ENCODE data around the gene WSCD2. TPM values are rescaled to one million over a fixed set of nuclear protein-coding genes. Genes with fewer than 3 reads are reported as not detected.

The WSCD2 gene
- total RNA-seq, 2 experiments from 2014 or later = not detected

DNA sequence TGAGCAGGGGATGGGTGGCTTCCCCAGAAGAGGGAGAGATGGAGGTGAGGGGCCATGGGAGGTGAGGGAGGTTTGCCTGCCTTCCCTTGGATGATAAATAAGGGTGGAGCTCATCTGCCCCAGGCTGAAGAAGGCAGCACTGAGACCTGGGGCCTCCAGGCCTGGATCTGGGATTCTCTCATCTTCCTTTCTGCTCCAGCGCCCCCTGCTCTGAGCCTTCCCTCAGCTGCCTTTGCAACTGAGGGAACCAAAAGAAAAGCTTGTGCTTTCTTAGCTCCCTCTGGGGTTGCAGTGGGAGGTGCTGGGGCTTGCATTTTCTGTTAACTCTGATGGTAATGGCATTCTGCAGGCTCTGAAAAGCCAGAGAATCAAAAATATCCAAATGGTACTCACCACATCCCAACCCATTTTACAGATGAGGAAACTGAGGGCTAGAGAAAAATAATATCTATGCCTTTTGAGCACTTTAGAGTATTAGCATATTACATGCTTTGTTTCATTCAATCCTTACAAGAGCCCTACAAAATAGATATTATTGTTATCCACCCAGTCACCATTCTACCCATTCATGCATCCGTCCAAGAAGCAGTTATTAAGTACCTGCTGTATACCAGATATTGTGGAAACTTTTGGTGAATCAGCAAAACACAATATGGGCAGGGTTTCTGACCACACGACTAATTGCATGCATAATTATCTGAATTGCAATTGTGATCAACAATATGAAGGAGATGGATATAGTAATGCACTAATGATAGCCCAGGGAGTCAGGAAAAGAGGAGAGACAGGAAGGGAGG is 102.2 kb downstream of the WSCD2 start:
- H3K36me3 Mint-ChIP-seq (ENCODE audit: low read depth) = no peaks in the 10 kb centered on the region
- POLR2A ChIA-PET = no interaction called here
- CTCF ChIA-PET = no interaction called here

DNA sequence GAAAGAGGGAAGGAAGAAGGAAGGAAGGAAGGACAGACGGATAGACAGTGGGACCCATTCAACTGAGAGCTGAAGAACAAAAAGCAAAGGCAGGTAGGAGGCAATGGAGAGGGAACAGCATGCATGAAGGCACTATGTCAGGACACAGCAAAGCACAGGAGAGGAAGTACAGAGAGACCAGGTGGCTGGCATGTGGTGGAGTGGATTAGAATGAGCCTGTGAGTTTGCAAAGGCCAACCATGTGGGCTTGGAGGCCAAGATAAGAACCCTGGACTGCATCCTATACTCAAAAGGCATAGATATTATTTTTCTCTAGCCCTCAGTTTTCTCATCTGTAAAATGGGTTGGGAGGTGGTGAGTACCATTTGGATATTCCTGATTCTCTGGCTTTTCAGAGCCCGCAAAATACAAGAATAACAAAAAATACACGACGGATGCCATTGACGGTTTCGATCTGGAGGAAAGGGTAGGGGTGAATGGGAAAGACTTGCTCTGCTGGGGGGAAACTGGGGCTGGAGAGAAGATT is 102.9 kb downstream of the WSCD2 start:
- H3K27me3 Mint-ChIP-seq = peaks cover 11% of the 10 kb centered on the region
- H3K4me1 Mint-ChIP-seq = no peaks in the 10 kb centered on the region
- no peak overlapping the region for H3K4me3 Mint-ChIP-seq
- ChIA-PET POLR2A (no interaction called here), CTCF (no interaction called here)
- no peak overlapping the region for H3K27ac Mint-ChIP-seq
- H3K36me3 Mint-ChIP-seq (ENCODE audit: low read depth) = no peaks in the 10 kb centered on the region
- no peak for DNase-seq
- H3K9me3 Mint-ChIP-seq = no peaks in the 10 kb centered on the region

More for the DNA sequence above, 102.2 kb downstream of the WSCD2 start:
- no peaks in the 10 kb centered on the region for H3K9me3 Mint-ChIP-seq
- no peak overlapping the region for H3K27ac Mint-ChIP-seq
- peaks cover 9% of the 10 kb centered on the region for H3K27me3 Mint-ChIP-seq
- H3K4me1 Mint-ChIP-seq = no peaks in the 10 kb centered on the region
- DNase-seq = no peak
- no peak overlapping the region for H3K4me3 Mint-ChIP-seq

DNA sequence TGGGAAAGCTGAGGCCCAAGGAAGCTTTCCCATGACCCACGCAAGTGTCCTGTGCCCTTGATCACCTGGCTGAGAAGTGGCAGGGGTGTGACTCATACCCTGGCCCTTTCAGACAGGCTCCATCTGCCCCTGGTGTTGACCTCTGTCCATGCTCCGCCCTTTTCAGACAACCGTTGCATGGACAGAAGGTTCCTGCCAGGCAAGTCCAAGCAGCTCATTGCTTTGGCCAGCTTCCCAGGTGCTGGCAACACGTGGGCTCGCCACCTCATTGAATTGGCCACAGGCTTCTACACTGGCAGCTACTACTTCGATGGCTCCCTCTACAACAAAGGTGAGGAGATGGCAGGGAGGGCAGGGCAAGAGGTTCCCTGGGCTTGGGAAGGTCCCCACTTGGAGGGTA is 103.5 kb downstream of the WSCD2 start:
- no peaks in the 10 kb centered on the region for H3K9me3 Mint-ChIP-seq
- no peak for DNase-seq
- ChIA-PET POLR2A (no interaction called here), CTCF (no interaction called here)
- peaks cover 14% of the 10 kb centered on the region for H3K27me3 Mint-ChIP-seq
- H3K4me3 Mint-ChIP-seq = no peak overlapping the region
- no peaks in the 10 kb centered on the region for H3K36me3 Mint-ChIP-seq (ENCODE audit: low read depth)
- no peaks in the 10 kb centered on the region for H3K4me1 Mint-ChIP-seq
- H3K27ac Mint-ChIP-seq = no peak overlapping the region

DNA sequence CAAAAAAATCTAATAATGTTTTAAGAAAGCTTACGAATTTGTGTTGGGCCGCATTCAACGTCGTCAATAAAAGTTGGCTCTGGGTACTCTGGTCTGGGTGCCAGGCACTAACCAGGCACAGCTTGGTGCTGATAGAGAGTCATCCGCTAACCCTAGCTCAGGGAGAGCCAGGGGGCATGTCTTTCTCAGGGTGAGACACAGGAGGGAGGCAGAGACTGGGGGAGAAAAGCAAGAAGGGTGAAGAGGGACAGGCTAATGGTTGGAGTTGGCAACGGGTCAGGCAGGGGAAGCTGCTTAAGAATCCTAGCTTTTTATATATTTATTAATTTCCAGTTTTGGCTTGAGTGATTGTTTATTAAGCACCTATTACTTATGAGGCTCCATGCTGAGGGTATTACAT is 105.1 kb downstream of the WSCD2 start:
- H3K36me3 Mint-ChIP-seq (ENCODE audit: low read depth) = no peaks in the 10 kb centered on the region
- DNase-seq = no peak
- CTCF ChIA-PET = no interaction called here
- no peaks in the 10 kb centered on the region for H3K4me1 Mint-ChIP-seq
- POLR2A ChIA-PET = no interaction called here
- H3K27me3 Mint-ChIP-seq = peaks cover 14% of the 10 kb centered on the region
- H3K4me3 Mint-ChIP-seq = no peak overlapping the region
- no peaks in the 10 kb centered on the region for H3K9me3 Mint-ChIP-seq
- no peak overlapping the region for H3K27ac Mint-ChIP-seq

DNA sequence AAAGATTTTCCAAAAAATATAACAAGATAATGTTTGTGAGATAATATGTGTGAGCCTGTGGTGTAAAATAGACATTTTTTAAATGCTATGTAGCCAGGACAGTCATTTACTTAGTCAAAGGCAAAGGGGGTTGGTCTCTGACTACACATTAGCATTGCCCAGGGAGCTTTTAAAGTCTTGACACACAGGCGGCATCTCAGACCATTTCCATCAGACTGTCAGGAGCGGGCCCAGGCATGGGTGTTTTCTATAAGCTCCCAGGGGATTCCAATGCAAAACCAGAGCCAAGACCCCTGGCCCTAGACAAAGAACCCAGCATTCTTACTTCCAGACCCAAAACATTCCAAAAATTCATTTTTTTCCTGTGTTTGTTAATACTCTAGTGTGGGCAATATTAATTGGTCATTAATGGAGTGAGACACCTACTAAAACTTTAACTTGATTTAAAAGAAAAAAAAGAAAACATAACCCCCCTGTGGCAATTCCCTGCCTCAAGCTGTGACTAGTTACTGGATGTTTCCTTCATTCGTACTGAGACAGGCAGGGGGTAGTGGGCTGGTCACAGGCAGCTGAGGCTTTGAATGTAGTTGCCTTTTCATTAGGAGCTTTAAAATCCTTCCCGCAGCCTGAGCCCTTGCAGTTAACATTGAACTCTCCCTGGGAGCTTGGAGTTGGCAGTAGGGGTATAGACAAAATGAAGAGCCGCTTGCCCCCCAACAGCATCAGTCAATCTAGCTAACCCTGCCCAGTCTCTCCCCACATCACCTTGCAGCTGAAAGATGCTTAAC is 106.3 kb downstream of the WSCD2 start:
- no peaks in the 10 kb centered on the region for H3K4me1 Mint-ChIP-seq
- peaks cover 14% of the 10 kb centered on the region for H3K27me3 Mint-ChIP-seq

DNA sequence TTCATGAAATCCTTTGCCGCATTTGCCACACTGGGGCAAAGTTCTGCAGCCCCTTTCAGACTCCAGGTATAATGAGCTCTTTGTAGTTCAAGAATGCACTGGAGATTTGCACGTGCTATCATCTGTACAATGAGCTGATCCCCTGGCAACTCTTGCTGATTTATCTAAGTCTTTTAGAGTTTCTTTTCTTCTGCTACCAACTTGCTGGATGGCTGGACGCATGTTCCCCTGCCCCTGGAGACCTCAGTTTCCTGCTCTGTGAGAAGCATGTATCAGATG is 106.8 kb downstream of the WSCD2 start:
- H3K36me3 Mint-ChIP-seq (ENCODE audit: low read depth) = no peaks in the 10 kb centered on the region
- peaks cover 10% of the 10 kb centered on the region for H3K27me3 Mint-ChIP-seq
- H3K27ac Mint-ChIP-seq = no peak overlapping the region
- POLR2A ChIA-PET = no interaction called here
- DNase-seq = no peak
- H3K4me1 Mint-ChIP-seq = no peaks in the 10 kb centered on the region
- CTCF ChIA-PET = interaction anchor here (1.6 kb wide), 1 partner anchor 10 kb away, joined by 5 read pairs; no protein-coding TSS in a partner anchor
- H3K9me3 Mint-ChIP-seq = no peaks in the 10 kb centered on the region
- H3K4me3 Mint-ChIP-seq = no peak overlapping the region

More for the DNA sequence above, 106.3 kb downstream of the WSCD2 start:
- Mint-ChIP-seq H3K4me3 (no peak overlapping the region), H3K36me3 (ENCODE audit: low read depth) (no peaks in the 10 kb centered on the region), H3K27ac (no peak overlapping the region), H3K9me3 (no peaks in the 10 kb centered on the region)
- ChIA-PET POLR2A (interaction anchor here (0.7 kb wide), 1 partner anchor 234 kb away, joined by 3 read pairs; no protein-coding TSS in a partner anchor), CTCF (interaction anchor here (1.6 kb wide), 1 partner anchor 9 kb away, joined by 5 read pairs; no protein-coding TSS in a partner anchor)
- no peak for DNase-seq

DNA sequence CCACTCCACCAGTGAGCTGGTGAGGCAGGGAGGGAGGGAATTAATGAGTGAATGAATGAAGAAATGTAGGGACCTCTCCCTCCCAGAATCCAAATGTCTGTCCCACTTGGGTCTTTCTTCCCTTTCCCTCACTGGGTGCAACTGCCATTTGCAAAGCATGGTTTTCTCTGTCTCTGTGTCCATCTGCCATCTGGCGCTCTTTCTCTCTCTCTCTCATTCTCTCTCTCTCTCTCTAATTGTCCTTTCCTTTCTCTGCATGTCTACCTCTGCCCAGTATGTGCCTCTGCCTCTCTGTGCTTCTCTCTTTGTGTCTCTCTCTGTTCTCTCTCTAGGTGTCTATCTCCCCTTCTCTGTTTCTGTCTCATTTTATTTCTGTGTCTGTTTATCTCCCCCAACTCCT is 107.3 kb downstream of the WSCD2 start:
- Mint-ChIP-seq H3K27ac (no peak overlapping the region), H3K4me1 (no peaks in the 10 kb centered on the region), H3K36me3 (ENCODE audit: low read depth) (no peaks in the 10 kb centered on the region), H3K27me3 (peaks cover 9% of the 10 kb centered on the region), H3K9me3 (no peaks in the 10 kb centered on the region), H3K4me3 (no peak overlapping the region)
- DNase-seq = no peak
- CTCF ChIA-PET = interaction anchor here (1.6 kb wide), 1 partner anchor 10 kb away, joined by 5 read pairs; no protein-coding TSS in a partner anchor
- POLR2A ChIA-PET = no interaction called here

DNA sequence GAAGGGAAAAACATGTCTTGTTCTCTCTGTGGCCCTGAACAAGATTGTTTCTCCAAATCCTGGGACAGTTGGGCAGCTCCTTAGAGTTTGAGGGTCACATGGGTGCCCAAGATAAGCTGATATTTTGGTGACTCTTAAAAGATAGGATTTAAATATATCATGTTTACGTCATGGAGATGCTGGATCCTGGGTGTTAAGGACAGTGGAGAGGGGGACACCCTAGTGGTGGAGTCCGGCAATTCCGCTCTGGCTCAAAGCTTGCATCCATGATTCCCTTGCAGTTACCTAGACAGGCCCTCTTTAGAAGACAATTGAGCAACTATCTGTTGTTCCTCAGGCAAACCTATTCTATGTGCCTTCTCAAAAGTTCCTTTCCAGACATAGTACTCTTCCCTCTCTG is 108.2 kb downstream of the WSCD2 start:
- H3K9me3 Mint-ChIP-seq = no peaks in the 10 kb centered on the region
- CTCF ChIA-PET = interaction anchor here (0.7 kb wide), 1 partner anchor 451 kb away, joined by 3 read pairs; no protein-coding TSS in a partner anchor
- no peak for DNase-seq
- peaks cover 6% of the 10 kb centered on the region for H3K27me3 Mint-ChIP-seq
- POLR2A ChIA-PET = no interaction called here
- no peaks in the 10 kb centered on the region for H3K36me3 Mint-ChIP-seq (ENCODE audit: low read depth)
- H3K27ac Mint-ChIP-seq = no peak overlapping the region
- H3K4me1 Mint-ChIP-seq = no peaks in the 10 kb centered on the region
- H3K4me3 Mint-ChIP-seq = no peak overlapping the region

DNA sequence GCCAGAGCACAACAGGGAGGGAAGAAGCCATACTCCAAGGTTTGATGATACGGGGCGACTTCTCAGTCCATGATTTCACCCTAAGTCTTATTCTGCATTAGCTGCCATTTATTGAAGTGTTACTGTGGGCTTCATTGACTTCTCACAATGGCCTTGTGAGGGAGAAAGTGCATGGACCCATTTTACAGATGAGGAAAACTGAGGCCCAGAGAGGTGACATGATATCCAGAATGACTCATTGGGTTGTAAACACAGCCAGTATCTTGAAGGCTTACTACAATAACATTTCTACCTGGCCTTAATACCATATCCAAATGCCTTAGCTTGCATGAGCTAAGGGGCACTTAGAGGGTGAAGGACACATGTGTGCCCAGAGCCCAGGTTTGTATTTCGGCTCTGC is 109.4 kb downstream of the WSCD2 start:
- POLR2A ChIA-PET = interaction anchor here (0.6 kb wide), 1 partner anchor 256 kb away, joined by 6 read pairs; no protein-coding TSS in a partner anchor
- Mint-ChIP-seq H3K4me1 (no peaks in the 10 kb centered on the region), H3K4me3 (no peak overlapping the region), H3K36me3 (ENCODE audit: low read depth) (no peaks in the 10 kb centered on the region), H3K27ac (no peak overlapping the region), H3K27me3 (peaks cover 6% of the 10 kb centered on the region), H3K9me3 (no peaks in the 10 kb centered on the region)
- no peak for DNase-seq
- CTCF ChIA-PET = interaction anchor here (0.9 to 1.0 kb wide), 2 partner anchors 18 to 21 kb away, joined by 3 read pairs; no protein-coding TSS in a partner anchor

DNA sequence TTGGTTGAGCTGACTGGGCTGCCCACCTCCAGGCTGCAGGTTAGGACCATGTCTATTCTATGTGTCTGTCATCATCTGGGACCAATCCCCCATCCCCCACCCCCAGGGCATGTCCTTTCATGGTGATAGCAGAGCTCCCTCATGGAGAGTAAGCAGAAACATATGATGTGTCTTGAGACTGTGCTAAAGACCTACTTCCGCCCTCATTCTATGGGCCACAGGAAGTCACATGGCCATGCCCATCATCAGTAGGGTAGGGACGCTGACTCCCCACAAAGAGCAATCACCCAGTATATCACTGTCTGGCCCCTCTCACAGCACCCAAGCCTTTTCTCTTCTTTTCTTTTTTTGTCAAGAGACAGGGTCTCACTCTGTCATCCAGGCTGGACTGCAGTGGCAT is 110.3 kb downstream of the WSCD2 start:
- ChIA-PET CTCF (interaction anchor here (0.9 to 1.3 kb wide), 3 partner anchors 13 to 22 kb away, joined by 3 to 4 read pairs (median 3); no protein-coding TSS in a partner anchor), POLR2A (no interaction called here)
- Mint-ChIP-seq H3K4me1 (no peaks in the 10 kb centered on the region), H3K27ac (no peak overlapping the region), H3K4me3 (no peak overlapping the region), H3K9me3 (no peaks in the 10 kb centered on the region), H3K36me3 (ENCODE audit: low read depth) (no peaks in the 10 kb centered on the region), H3K27me3 (peaks cover 6% of the 10 kb centered on the region)
- DNase-seq = no peak

DNA sequence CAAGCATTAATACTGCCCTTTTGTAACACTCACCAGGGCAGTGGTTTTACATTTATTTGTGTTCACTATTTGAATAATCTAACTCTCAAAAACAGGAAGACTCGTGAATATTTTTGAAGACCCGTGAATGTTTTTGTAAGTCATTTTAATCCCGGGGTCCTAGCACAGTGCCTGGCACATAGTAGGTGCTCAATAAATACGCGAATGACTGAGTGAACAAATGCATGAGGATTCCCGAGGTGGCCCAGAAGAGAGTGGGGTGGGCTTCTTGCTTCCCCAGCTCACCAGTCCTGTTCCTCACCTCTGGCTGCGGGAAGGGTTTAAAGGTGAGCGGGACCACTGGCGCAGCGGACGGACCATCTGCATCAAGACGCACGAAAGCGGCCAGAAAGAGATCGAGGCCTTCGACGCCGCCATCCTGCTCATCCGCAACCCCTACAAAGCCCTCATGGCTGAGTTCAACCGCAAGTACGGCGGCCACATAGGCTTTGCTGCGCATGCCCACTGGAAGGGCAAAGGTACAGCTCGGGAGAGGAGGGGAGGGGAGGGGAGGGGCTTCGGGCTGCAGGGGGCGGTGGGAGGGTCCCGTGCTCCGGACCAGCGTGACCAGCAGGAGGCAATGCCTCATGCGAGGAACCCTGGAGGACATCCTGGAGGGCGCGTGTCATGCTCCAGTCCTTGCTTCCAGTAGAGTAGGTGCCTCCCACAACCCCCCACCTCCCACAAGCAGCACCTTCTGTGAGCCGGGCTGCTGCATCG is 111.1 kb downstream of the WSCD2 start:
- H3K27me3 Mint-ChIP-seq = peaks cover 6% of the 10 kb centered on the region
- no peak overlapping the region for H3K4me3 Mint-ChIP-seq
- ChIA-PET CTCF (interaction anchor here (1.3 kb wide), 1 partner anchor 13 kb away, joined by 4 read pairs; no protein-coding TSS in a partner anchor), POLR2A (no interaction called here)
- no peaks in the 10 kb centered on the region for H3K9me3 Mint-ChIP-seq
- H3K4me1 Mint-ChIP-seq = no peaks in the 10 kb centered on the region
- DNase-seq = no peak
- H3K27ac Mint-ChIP-seq = no peak overlapping the region
- no peaks in the 10 kb centered on the region for H3K36me3 Mint-ChIP-seq (ENCODE audit: low read depth)

DNA sequence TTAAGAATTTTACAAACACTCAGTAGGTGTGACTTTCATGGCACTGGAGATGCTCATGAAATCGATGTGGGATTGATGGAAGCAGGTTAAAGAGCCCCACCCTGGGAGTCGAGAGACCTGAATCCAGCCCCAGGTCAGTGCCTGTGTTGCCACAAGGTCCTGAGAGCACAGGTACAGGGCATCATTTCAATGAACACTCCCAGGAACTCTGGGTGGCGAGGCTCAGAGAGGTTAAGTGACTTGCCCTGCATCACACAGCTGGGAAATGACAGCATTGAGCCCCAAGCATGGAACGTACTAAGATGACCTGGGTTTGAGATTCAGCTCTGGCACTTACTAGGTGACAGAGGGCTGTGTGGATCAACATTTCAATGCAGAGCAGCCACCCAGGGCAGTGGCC is 111.8 kb downstream of the WSCD2 start:
- CTCF ChIA-PET = no interaction called here
- Mint-ChIP-seq H3K4me3 (no peak overlapping the region), H3K27ac (no peak overlapping the region), H3K9me3 (no peaks in the 10 kb centered on the region), H3K27me3 (peaks cover 6% of the 10 kb centered on the region), H3K4me1 (no peaks in the 10 kb centered on the region), H3K36me3 (ENCODE audit: low read depth) (no peaks in the 10 kb centered on the region)
- POLR2A ChIA-PET = no interaction called here
- DNase-seq = no peak

All from activated CD4-positive, alpha-beta T cell treated with anti-CD3 and anti-CD28 coated beads, Interleukin-2, amount 10 ng/mL, durations not matched to agents 7 days and 5 days (primary cell).